Testis (tissue), 2 donors: Measurements from ENCODE around the gene ARL6IP6.

Source experiments
- CTCF ChIP-seq, 3 experiments: fragments of 450-650 bp in 2 of 3; fragments of 200-600 bp in 1 of 3; sonication (generic) in 1 of 3; IDR thresholded peaks; one replicate each; pipeline ENCODE4 v1.5.1; 2016 to 2019; ENCODE audit warnings: antibody characterized with exemption in 3 of 3, mild to moderate bottlenecking in 2 of 3, moderate library complexity in 1 of 3
- POLR2A ChIP-seq: fragments of 450-650 bp; IDR thresholded peaks from one replicate; pipeline ENCODE4 v1.6.1; 2017; ENCODE audit warnings: antibody characterized with exemption, mild to moderate bottlenecking, moderate library complexity

- TF ChIP-seq CTCF (IDR thresholded peaks at IDR 0.05) = no peak
- no peak for TF ChIP-seq POLR2A
These were observed 1.6 kb upstream of the ARL6IP6 start for GRCh38 chr2:152716805-152717227.
